Heart right ventricle (tissue), 16 donors: ENCODE data around the gene ZNF605. TPM values are rescaled to one million over a fixed set of nuclear protein-coding genes. Genes with fewer than 3 reads are reported as not detected.
"Not testable (repeated sequence)": the region's sequence is repeated elsewhere in the genome, so short reads cannot be mapped to it uniquely, and the experiment has no call there.

Experiments used
- ATAC-seq, 8 donors: fragments of 200-7000 bp; cut with Tn5 transposase; one replicate each; pipeline ENCODE4 v1.9.1; 2020; ENCODE audit warnings: mild to moderate bottlenecking in 8 of 8, moderate library complexity in 8 of 8, moderate number of reproducible peaks in 1 of 8
- DNase-seq, 2 donors: peaks; one replicate each; pipeline ENCODE4 v3.0.0-alpha.2; 2020
- H3K27ac ChIP-seq, 10 donors: fragments of 200-600 bp; sonication (generic) in 2 of 10; one replicate each; pipeline versions ENCODE4 v1.5.0 to v1.8.0; 2020 to 2022; ENCODE audit warnings: mild to moderate bottlenecking in 3 of 10
- H3K27me3 ChIP-seq, 7 donors: fragments of 200-600 bp; one replicate each; pipeline ENCODE4 v1.8.0; 2021 to 2022; ENCODE audit warnings: mild to moderate bottlenecking in 2 of 7
- H3K36me3 ChIP-seq, 9 donors: fragments of 200-600 bp; sonication (generic) in 1 of 9; one replicate each; pipeline versions ENCODE4 v1.5.0 to v1.8.0; 2020 to 2022; ENCODE audit warnings: mild to moderate bottlenecking in 2 of 9
- H3K4me1 ChIP-seq, 9 donors: fragments of 200-600 bp; sonication (generic) in 1 of 9; one replicate each; pipeline versions ENCODE4 v1.5.0 to v1.8.0; 2020 to 2022; ENCODE audit warnings: mild to moderate bottlenecking in 4 of 9
- H3K4me3 ChIP-seq, 10 donors: fragments of 200-600 bp; sonication (generic) in 2 of 10; one replicate each; pipeline versions ENCODE4 v1.5.0 to v1.8.0; 2020 to 2022; ENCODE audit warnings: mild to moderate bottlenecking in 7 of 10, moderate library complexity in 2 of 10
- H3K9me3 ChIP-seq, 11 donors: fragments of 200-600 bp in 10 of 11; sonication (generic) in 2 of 11; one replicate each; pipeline versions ENCODE4 v1.5.0 to v1.8.0; 2013 to 2022; ENCODE audit warnings: mild to moderate bottlenecking in 2 of 11, control low read depth in 1 of 11, moderate library complexity in 1 of 11
- CTCF ChIP-seq, 9 donors: fragments of 200-600 bp; sonication (generic) in 2 of 9; IDR thresholded peaks; one replicate each; pipeline versions ENCODE4 v1.5.0 to v1.8.0; 2021 to 2022; ENCODE audit warnings: antibody characterized with exemption in 9 of 9, mild to moderate bottlenecking in 5 of 9, moderate library complexity in 1 of 9
- WGBS, 2 donors: extraction: QIAGEN DNeasy Blood & Tissue Kit; methylation state at CpG; one replicate each; pipeline ENCODE4 v1.1.7; 2013; ENCODE audit warnings: inconsistent platforms in 1 of 2; 5-methylcytosine and 5-hydroxymethylcytosine counted together
- intact Hi-C, 10 donors: fragments of 100-400 bp; cut with DNase I; formaldehyde crosslinking; loops; one replicate each; pipeline versions ENCODE4 v1.11.1 to v1.14.2; 2022
- polyA plus RNA-seq, 2 donors: library from polyadenylated mRNA; stranded (reverse); fragments of 200-250 nt; gene quantifications; one replicate each; pipeline ENCODE4 v1.2.3, GENCODE V29; 2013
- total RNA-seq, 10 donors: library from RNA; stranded (reverse); fragmentation: NEBNext Ultra II Directional in 3 of 10; extraction: Animal tissue kit (Norgen Biotek cat#: 25700) in 3 of 10; gene quantifications; one replicate each; pipeline versions ENCODE4 v1.2.1 to v1.2.4, GENCODE V29; 2021 to 2023
- donor health status: Arrhythmogenic right ventricular cardiomyopathy.
- donor health status: ischemic (EF 13 %, LVEDD 7.1; RV severe dilation, severe dysfunction).
- donor health status: healthy with polysubstance abuse.
- donor health status: DM: no; HTN: yes; CAD: no.
- donor health status: DM: no; HTN: no; CAD: no.
- donor health status: ischemic (EF 25% LVEDD 6.9; RV normal size, moderate dysfunction).
- donor health status: ischemic (EF 25% LVEDD 5.7; RV mildly dilated, moderate dysfunction).
- donor health status: healthy.
- donor health status: DM: yes; HTN: yes; CAD: no.
- donor health status: Ischemic cardiomyopathy.
- donor health status: ischemic (EF 35%, LVEDD 5.7; RV mildly dilated, moderate dysfunction).
- donor health status: nonischemic (EF 11% LVEDD 7.7; RV severe dilation, severe dysfunction).
- donor health status: DM: yes; HTN: yes; CAD: no.
- donor health status: PGD.
- donor health status: ischemic (EF 29% LVEDD 5.4; RV normal size, mild dysfunction).
- donor health status: nonischemic (EF 23%, LVEDD 6.1; RV moderate dilation, normal function).

The ZNF605 gene
- total and polyA plus RNA-seq, 12 donors = 2.0 to 14.4 (median 11.7) TPM

- TF ChIP-seq CTCF (IDR thresholded peaks at IDR 0.05) = no peak
- Histone ChIP-seq H3K27me3 (no peaks in the 10 kb centered on the region), H3K9me3 (peaks cover 0 to 44% (median 11%) of the 10 kb centered on the region in 11 donors), H3K36me3 (peaks cover 0 to 36% (median 17%) of the 10 kb centered on the region in 9 donors), H3K4me1 (peaks cover 0 to 23% (median 14%) of the 10 kb centered on the region in 9 donors), H3K27ac (peak within 1 kb of the TSS; percentile 44 to 92 (median 89)), H3K4me3 (peak within 1 kb of the TSS; percentile 83 to 99 (median 94))
- DNase-seq (peak; percentile 89 to 93), ATAC-seq (peak; percentile 99 to 100 (median 100))
- intact Hi-C loops = loop anchor here in 8 of 10 donors (1.0 to 10.0 kb wide), 9 partner anchors 29 to 195 kb away; partner anchors contain the start of genes ZNF84 (in 7 of the 8), ZNF140 (in 3 of the 8), ZNF605 (in 2 of the 8) and ZNF268 (in 1 of the 8)
- 1% methylated on average over 76 of the region's 76 CpGs for WGBS, 2 donors
These were observed 30.1 kb upstream of the ZNF605 start, which contains the start of gene ZNF26 for GRCh38 chr12:132986001-132986884. Gene ZNF26, plus strand, starts transcription at chr12:132986367. Its CDS starts 474 bp downstream, at chr12:132986841.

- Histone ChIP-seq H3K4me3 (peak overlapping the region in 1 of 10 donors; percentile 15), H3K9me3 (peaks cover 0 to 84% (median 0%) of the 10 kb centered on the region in 11 donors)
- H3K27me3 ChIP-seq, H3K4me1 ChIP-seq, ATAC-seq, H3K36me3 ChIP-seq, H3K27ac ChIP-seq, intact Hi-C loops: not testable (repeated sequence)
- peak in 8 of 9 donors; percentile 31 to 58 (median 48) for TF ChIP-seq CTCF (IDR thresholded peaks at IDR 0.05)
- whole genome bisulfite sequencing, 2 donors = 21 to 31% methylated on average over 13 of the region's 13 CpGs
- DNase-seq = peak in 1 of 2 donors; percentile 59
These were observed 20.8 kb upstream of the ZNF605 start for GRCh38 chr12:132976870-132977269.

GRCh38 chr12:132972374-132972773, 16.3 kb upstream of the ZNF605 start:
- TF ChIP-seq CTCF (IDR thresholded peaks at IDR 0.05) = no peak
- WGBS, 2 donors = 56 to 71% methylated on average over 1 of the region's 1 CpG
- intact Hi-C loops = no loop called here
- peaks cover 0 to 97% (median 0%) of the 10 kb centered on the region in 11 donors for H3K9me3 ChIP-seq
- no peaks in the 10 kb centered on the region for H3K36me3 ChIP-seq
- ATAC-seq (no peak), DNase-seq (no peak)
- no peaks in the 10 kb centered on the region for H3K27me3 ChIP-seq
- no peaks in the 10 kb centered on the region for H3K4me1 ChIP-seq
- no peak overlapping the region for H3K27ac ChIP-seq
- H3K4me3 ChIP-seq = no peak overlapping the region

GRCh38 chr12:132967736-132968135, 11.6 kb upstream of the ZNF605 start:
- intact Hi-C loops = no loop called here
- 89 to 91% methylated on average over 16 to 21 of the region's 21 CpGs for WGBS, 2 donors
- ATAC-seq (no peak), DNase-seq (no peak)
- no peaks in the 10 kb centered on the region for H3K4me1 ChIP-seq
- H3K36me3 ChIP-seq = peaks cover 0 to 33% (median 4%) of the 10 kb centered on the region in 9 donors
- no peak overlapping the region for H3K27ac ChIP-seq
- peaks cover 0 to 95% (median 0%) of the 10 kb centered on the region in 11 donors for H3K9me3 ChIP-seq
- TF ChIP-seq CTCF (IDR thresholded peaks at IDR 0.05) = no peak
- H3K4me3 ChIP-seq = no peak overlapping the region
- no peaks in the 10 kb centered on the region for H3K27me3 ChIP-seq
